Stimulated activated naive B cell treated with anti-CD40 and anti-IgM and Interleukin-4, amounts not matched to agents 10 μg/mL and 1 μg/mL and 100 μg/mL, for 72 hours (primary cell): Measurements from ENCODE around the gene RIMBP2.

Experiments used
- ATAC-seq, 2 donors: fragments of 150-1000 bp; cut with Tn5 transposase; replicated peaks; 2 replicates each; pipeline ENCODE4 v1.10.0; 2021; ENCODE audit warnings: moderate library complexity in 1 of 2
- DNase-seq: peaks from one replicate; pipeline ENCODE4 v3.0.0; 2021
- H3K27ac Mint-ChIP-seq: one replicate; pipeline ENCODE4 v1.8.0; 2022; ENCODE audit warnings: mild to moderate bottlenecking, mixed read lengths
- H3K27me3 Mint-ChIP-seq, 2 donors: one replicate each; pipeline ENCODE4 v1.8.0; 2022; ENCODE audit warnings: mixed read lengths in 2 of 2
- H3K36me3 Mint-ChIP-seq, 2 donors: one replicate each; pipeline ENCODE4 v1.8.0; 2022; ENCODE audit warnings: mixed read lengths in 2 of 2, mild to moderate bottlenecking in 1 of 2
- H3K4me1 Mint-ChIP-seq, 2 donors: one replicate each; pipeline ENCODE4 v1.8.0; 2022; ENCODE audit warnings: mixed read lengths in 2 of 2, mild to moderate bottlenecking in 1 of 2
- H3K4me3 Mint-ChIP-seq, 2 donors: one replicate each; pipeline ENCODE4 v1.8.0; 2022; ENCODE audit warnings: mild to moderate bottlenecking in 2 of 2, mixed read lengths in 2 of 2, moderate library complexity in 1 of 2
- H3K9me3 Mint-ChIP-seq, 2 donors: one replicate each; pipeline ENCODE4 v1.8.0; 2022; ENCODE audit warnings: mixed read lengths in 2 of 2, mild to moderate bottlenecking in 1 of 2

The RIMBP2 gene

GRCh38 chr12:130431176-130431575 lies 284.9 kb downstream of the RIMBP2 start:
- H3K9me3 Mint-ChIP-seq = peaks cover 0 to 8% of the 10 kb centered on the region in 2 donors
- ATAC-seq (no peak), DNase-seq (no peak)
- no peaks in the 10 kb centered on the region for H3K36me3 Mint-ChIP-seq
- H3K27me3 Mint-ChIP-seq = no peaks in the 10 kb centered on the region
- H3K27ac Mint-ChIP-seq = no peak overlapping the region
- no peak overlapping the region for H3K4me3 Mint-ChIP-seq
- no peaks in the 10 kb centered on the region for H3K4me1 Mint-ChIP-seq

- no peak overlapping the region for H3K27ac Mint-ChIP-seq
- H3K36me3 Mint-ChIP-seq = no peaks in the 10 kb centered on the region
- H3K27me3 Mint-ChIP-seq = no peaks in the 10 kb centered on the region
- no peaks in the 10 kb centered on the region for H3K4me1 Mint-ChIP-seq
- no peak overlapping the region for H3K4me3 Mint-ChIP-seq
- no peak for DNase-seq
- ATAC-seq = no peak
- peaks cover 1 to 8% of the 10 kb centered on the region in 2 donors for H3K9me3 Mint-ChIP-seq
These were observed 286.2 kb downstream of the RIMBP2 start for GRCh38 chr12:130429656-130430505.

- Mint-ChIP-seq H3K9me3 (peaks cover 0 to 1% of the 10 kb centered on the region in 2 donors), H3K4me1 (no peaks in the 10 kb centered on the region), H3K27ac (no peak overlapping the region), H3K4me3 (no peak overlapping the region), H3K27me3 (no peaks in the 10 kb centered on the region), H3K36me3 (no peaks in the 10 kb centered on the region)
- DNase-seq = no peak
- no peak for ATAC-seq
These were observed 288.0 kb downstream of the RIMBP2 start for GRCh38 chr12:130428116-130428515.

GRCh38 chr12:130427381-130427887 lies 288.7 kb downstream of the RIMBP2 start:
- DNase-seq = no peak
- no peaks in the 10 kb centered on the region for H3K36me3 Mint-ChIP-seq
- H3K27me3 Mint-ChIP-seq = no peaks in the 10 kb centered on the region
- H3K27ac Mint-ChIP-seq = no peak overlapping the region
- H3K4me1 Mint-ChIP-seq = no peaks in the 10 kb centered on the region
- ATAC-seq = no peak
- H3K9me3 Mint-ChIP-seq = peaks cover 0 to 1% of the 10 kb centered on the region in 2 donors
- no peak overlapping the region for H3K4me3 Mint-ChIP-seq

- Mint-ChIP-seq H3K4me3 (no peak overlapping the region), H3K4me1 (no peaks in the 10 kb centered on the region), H3K36me3 (no peaks in the 10 kb centered on the region), H3K9me3 (peaks cover 0 to 1% of the 10 kb centered on the region in 2 donors), H3K27ac (no peak overlapping the region), H3K27me3 (no peaks in the 10 kb centered on the region)
- ATAC-seq = no peak
- DNase-seq = no peak
These were observed 290.3 kb downstream of the RIMBP2 start for GRCh38 chr12:130425698-130426245.

- no peaks in the 10 kb centered on the region for H3K4me1 Mint-ChIP-seq
These were observed 291.0 kb downstream of the RIMBP2 start for GRCh38 chr12:130424858-130425697.

GRCh38 chr12:130423991-130424857 lies 291.9 kb downstream of the RIMBP2 start:
- no peak overlapping the region for H3K27ac Mint-ChIP-seq
- peaks cover 0 to 1% of the 10 kb centered on the region in 2 donors for H3K9me3 Mint-ChIP-seq
- DNase-seq (no peak), ATAC-seq (no peak)
- no peak overlapping the region for H3K4me3 Mint-ChIP-seq
- no peaks in the 10 kb centered on the region for H3K4me1 Mint-ChIP-seq
- H3K27me3 Mint-ChIP-seq = no peaks in the 10 kb centered on the region
- H3K36me3 Mint-ChIP-seq = no peaks in the 10 kb centered on the region

More at GRCh38 chr12:130424858-130425697, 291.0 kb downstream of the RIMBP2 start:
- Mint-ChIP-seq H3K4me3 (no peak overlapping the region), H3K9me3 (peaks cover 0 to 1% of the 10 kb centered on the region in 2 donors), H3K27ac (no peak overlapping the region), H3K27me3 (no peaks in the 10 kb centered on the region), H3K36me3 (no peaks in the 10 kb centered on the region)
- no peak for ATAC-seq
- DNase-seq = no peak

GRCh38 chr12:130423136-130423535 lies 293.0 kb downstream of the RIMBP2 start:
- Mint-ChIP-seq H3K9me3 (peaks cover 0 to 1% of the 10 kb centered on the region in 2 donors), H3K27me3 (peaks cover 4 to 5% of the 10 kb centered on the region in 2 donors), H3K4me1 (no peaks in the 10 kb centered on the region), H3K36me3 (no peaks in the 10 kb centered on the region), H3K27ac (no peak overlapping the region), H3K4me3 (no peak overlapping the region)
- DNase-seq (no peak), ATAC-seq (no peak)

- Mint-ChIP-seq H3K36me3 (no peaks in the 10 kb centered on the region), H3K9me3 (peaks cover 0 to 2% of the 10 kb centered on the region in 2 donors), H3K4me3 (no peak overlapping the region), H3K4me1 (no peaks in the 10 kb centered on the region), H3K27ac (no peak overlapping the region), H3K27me3 (peaks cover 4 to 5% of the 10 kb centered on the region in 2 donors)
- ATAC-seq = no peak
- no peak for DNase-seq
These were observed 293.4 kb downstream of the RIMBP2 start for GRCh38 chr12:130422676-130423075.

GRCh38 chr12:130421896-130422295 lies 294.2 kb downstream of the RIMBP2 start:
- no peak for DNase-seq
- H3K36me3 Mint-ChIP-seq = no peaks in the 10 kb centered on the region
- H3K27me3 Mint-ChIP-seq = peaks cover 4 to 5% of the 10 kb centered on the region in 2 donors
- no peak overlapping the region for H3K4me3 Mint-ChIP-seq
- H3K4me1 Mint-ChIP-seq = no peaks in the 10 kb centered on the region
- peaks cover 0 to 3% of the 10 kb centered on the region in 2 donors for H3K9me3 Mint-ChIP-seq
- no peak for ATAC-seq
- H3K27ac Mint-ChIP-seq = no peak overlapping the region

- peaks cover 0 to 1% of the 10 kb centered on the region in 2 donors for H3K9me3 Mint-ChIP-seq
- ATAC-seq (no peak), DNase-seq (no peak)
- H3K4me1 Mint-ChIP-seq = no peaks in the 10 kb centered on the region
- H3K36me3 Mint-ChIP-seq = no peaks in the 10 kb centered on the region
- no peak overlapping the region for H3K27ac Mint-ChIP-seq
- H3K27me3 Mint-ChIP-seq = peaks cover 4 to 5% of the 10 kb centered on the region in 2 donors
- H3K4me3 Mint-ChIP-seq = no peak overlapping the region
These were observed 296.0 kb downstream of the RIMBP2 start for GRCh38 chr12:130420071-130420470.

- no peaks in the 10 kb centered on the region for H3K4me1 Mint-ChIP-seq
- H3K27ac Mint-ChIP-seq = no peak overlapping the region
- no peak overlapping the region for H3K4me3 Mint-ChIP-seq
- ATAC-seq = no peak
- H3K36me3 Mint-ChIP-seq = no peaks in the 10 kb centered on the region
- DNase-seq = no peak
- peaks cover 4 to 5% of the 10 kb centered on the region in 2 donors for H3K27me3 Mint-ChIP-seq
- H3K9me3 Mint-ChIP-seq = peaks cover 0 to 1% of the 10 kb centered on the region in 2 donors
These were observed 297.0 kb downstream of the RIMBP2 start for GRCh38 chr12:130419116-130419515.

GRCh38 chr12:130418251-130418650 lies 297.8 kb downstream of the RIMBP2 start:
- ATAC-seq (no peak), DNase-seq (no peak)
- no peaks in the 10 kb centered on the region for H3K36me3 Mint-ChIP-seq
- no peak overlapping the region for H3K4me3 Mint-ChIP-seq
- H3K4me1 Mint-ChIP-seq = no peaks in the 10 kb centered on the region
- H3K27ac Mint-ChIP-seq = no peak overlapping the region
- H3K9me3 Mint-ChIP-seq = peaks cover 0 to 1% of the 10 kb centered on the region in 2 donors
- peaks cover 4 to 5% of the 10 kb centered on the region in 2 donors for H3K27me3 Mint-ChIP-seq
